CD4-positive, alpha-beta T cell (primary cell): ENCODE data around the gene ATP8B3. TPM values are rescaled to one million over a fixed set of nuclear protein-coding genes. Genes with fewer than 3 reads are reported as not detected.

Source experiments
- ATAC-seq: fragments of 200-7000 bp; cut with Tn5 transposase; one replicate; pipeline ENCODE4 v1.10.0; 2022; ENCODE audit warnings: mild to moderate bottlenecking; ENCODE audit not compliant: poor library complexity
- CTCF ChIA-PET: fragments of 350-600 bp; sonication (Branson Sonifier 250); formaldehyde crosslinking; loops from one replicate; lab custom pipeline; 2021; ENCODE audit warnings: antibody characterized with exemption, inconsistent platforms; lab: Charles Lee
- POLR2A ChIA-PET: fragments of 350-600 bp; sonication (Branson Sonifier 250); formaldehyde crosslinking; loops from one replicate; lab custom pipeline; 2021; ENCODE audit warnings: antibody characterized with exemption, inconsistent platforms; lab: Charles Lee
- DNase-seq, 14 experiments: peaks; one replicate each; pipeline ENCODE4 v3.0.0-alpha.2; 2013 to 2020; ENCODE audit warnings: mixed read lengths in 2 of 14
- H3K27ac ChIP-seq, 2 donors: one replicate each; pipeline versions ENCODE4 v1.5.1 to v1.7.0; 2013; ENCODE audit warnings: low read length in 2 of 2, low read depth in 1 of 2, mild to moderate bottlenecking in 1 of 2
- H3K27me3 ChIP-seq, 2 experiments: 1 replicate in 1 of 2; 2 replicates in 1 of 2; pipeline versions ENCODE4 v1.6.1 to v1.7.0; 2013; ENCODE audit warnings: low read length in 2 of 2, control low read depth in 1 of 2, mild to moderate bottlenecking in 1 of 2, moderate library complexity in 1 of 2; ENCODE audit not compliant: insufficient read depth in 2 of 2, control insufficient read depth in 1 of 2
- H3K36me3 ChIP-seq: one replicate; pipeline ENCODE4 v1.6.1; 2013; ENCODE audit warnings: low read length, control low read depth; ENCODE audit not compliant: insufficient read depth
- H3K4me1 ChIP-seq: one replicate; pipeline ENCODE4 v1.6.1; 2013; ENCODE audit warnings: low read length, control low read depth; ENCODE audit not compliant: insufficient read depth
- H3K4me3 ChIP-seq: one replicate; pipeline ENCODE4 v1.5.1; 2013; ENCODE audit warnings: mild to moderate bottlenecking, low read length, moderate library complexity
- H3K9me3 ChIP-seq, 2 experiments: 1 replicate in 1 of 2; 2 replicates in 1 of 2; pipeline versions ENCODE4 v1.6.1 to v1.7.0; 2013; ENCODE audit warnings: low read length in 2 of 2, mild to moderate bottlenecking in 2 of 2, control low read depth in 1 of 2, moderate library complexity in 1 of 2; ENCODE audit not compliant: control insufficient read depth in 1 of 2, insufficient read depth in 1 of 2
- H3K27ac Mint-ChIP-seq: one replicate; pipeline ENCODE4 v1.8.0; 2020; ENCODE audit warnings: mixed read lengths
- H3K27me3 Mint-ChIP-seq: one replicate; pipeline ENCODE4 v1.8.0; 2021; ENCODE audit warnings: mixed read lengths
- H3K36me3 Mint-ChIP-seq: one replicate; pipeline ENCODE4 v1.8.0; 2021; ENCODE audit warnings: low read depth, mixed read lengths
- H3K4me1 Mint-ChIP-seq: one replicate; pipeline ENCODE4 v1.8.0; 2021; ENCODE audit warnings: low read depth, mixed read lengths
- H3K4me3 Mint-ChIP-seq: one replicate; pipeline ENCODE4 v1.8.0; 2020; ENCODE audit warnings: mild to moderate bottlenecking, mixed read lengths
- H3K9me3 Mint-ChIP-seq: one replicate; pipeline ENCODE4 v1.8.0; 2020; ENCODE audit warnings: mixed read lengths
- intact Hi-C, 2 experiments: fragments of 100-400 bp; cut with DNase I in 1 of 2; cut with micrococcal nuclease in 1 of 2; formaldehyde crosslinking; loops; one replicate each; pipeline versions ENCODE4 v1.15.1 to v1.9.0; 2023 to 2025; cut with DNase I, micrococcal nuclease
- total RNA-seq, 174 experiments: library from RNA in 2 of 174; stranded (reverse) in 2 of 174; gene quantifications; one replicate each; pipeline ENCODE4 v1.2.3 and lab custom pipeline; 2021 to 2026
- TF ChIP-seq, protein P1 (sequence below): fragments of 200-600 bp; IDR thresholded peaks from one replicate; pipeline ENCODE4 v1.8.0; 2022; ENCODE audit warnings: antibody characterized with exemption, mild to moderate bottlenecking

Gene ATP8B3
- total RNA-seq, 2 experiments from 2014 or later, result 2.5 to 3.2 TPM

DNA sequence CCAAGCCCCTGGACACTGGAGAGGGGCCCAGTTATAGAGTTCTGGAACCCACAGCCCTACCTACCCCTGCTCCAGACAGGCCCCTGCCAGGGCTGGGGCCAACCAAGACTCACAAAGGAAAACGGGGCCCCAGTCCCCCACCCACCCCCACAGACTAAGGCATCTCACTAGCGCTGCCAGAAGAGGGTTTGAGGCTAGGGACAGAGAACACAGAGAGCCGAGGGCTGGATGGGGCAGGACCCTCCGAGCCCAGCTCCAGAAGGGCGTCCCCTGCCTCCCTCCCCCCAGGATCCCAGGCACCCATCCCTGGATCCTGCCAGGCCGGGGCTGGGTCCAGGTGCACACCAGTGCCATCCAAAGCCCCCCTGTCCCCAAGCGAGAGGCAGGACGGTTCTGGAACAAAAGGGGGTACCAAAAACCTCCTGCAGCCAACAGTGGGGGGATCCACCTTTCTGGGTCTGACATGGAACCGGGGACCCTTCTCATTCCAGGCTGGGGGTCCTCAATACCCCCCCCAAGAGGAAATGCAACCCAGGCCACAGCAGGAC is 40.6 kb upstream of the ATP8B3 start:
- intact Hi-C loops, result no loop called here
- peak overlapping the region; percentile 62 to 67 for H3K27ac ChIP-seq
- ChIA-PET POLR2A (interaction anchor here (1.5 kb wide), 1 partner anchor 24 kb away, joined by 6 read pairs; no protein-coding TSS in a partner anchor), CTCF (no interaction called here)
- no peaks in the 10 kb centered on the region for H3K36me3 ChIP-seq
- no peaks in the 10 kb centered on the region for H3K9me3 Mint-ChIP-seq
- H3K36me3 Mint-ChIP-seq, result peaks cover 10% of the 10 kb centered on the region
- no peaks in the 10 kb centered on the region for H3K27me3 Mint-ChIP-seq
- H3K27ac Mint-ChIP-seq, result peak overlapping the region; percentile 89
- peaks cover 58% of the 10 kb centered on the region for H3K4me1 Mint-ChIP-seq
- no peak for ATAC-seq
- H3K27me3 ChIP-seq, result no peaks in the 10 kb centered on the region
- TF ChIP-seq, protein P1, sequence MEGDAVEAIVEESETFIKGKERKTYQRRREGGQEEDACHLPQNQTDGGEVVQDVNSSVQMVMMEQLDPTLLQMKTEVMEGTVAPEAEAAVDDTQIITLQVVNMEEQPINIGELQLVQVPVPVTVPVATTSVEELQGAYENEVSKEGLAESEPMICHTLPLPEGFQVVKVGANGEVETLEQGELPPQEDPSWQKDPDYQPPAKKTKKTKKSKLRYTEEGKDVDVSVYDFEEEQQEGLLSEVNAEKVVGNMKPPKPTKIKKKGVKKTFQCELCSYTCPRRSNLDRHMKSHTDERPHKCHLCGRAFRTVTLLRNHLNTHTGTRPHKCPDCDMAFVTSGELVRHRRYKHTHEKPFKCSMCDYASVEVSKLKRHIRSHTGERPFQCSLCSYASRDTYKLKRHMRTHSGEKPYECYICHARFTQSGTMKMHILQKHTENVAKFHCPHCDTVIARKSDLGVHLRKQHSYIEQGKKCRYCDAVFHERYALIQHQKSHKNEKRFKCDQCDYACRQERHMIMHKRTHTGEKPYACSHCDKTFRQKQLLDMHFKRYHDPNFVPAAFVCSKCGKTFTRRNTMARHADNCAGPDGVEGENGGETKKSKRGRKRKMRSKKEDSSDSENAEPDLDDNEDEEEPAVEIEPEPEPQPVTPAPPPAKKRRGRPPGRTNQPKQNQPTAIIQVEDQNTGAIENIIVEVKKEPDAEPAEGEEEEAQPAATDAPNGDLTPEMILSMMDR, result no peak
- peak overlapping the region; percentile 38 for H3K4me3 ChIP-seq
- peaks cover 72% of the 10 kb centered on the region for H3K4me1 ChIP-seq
- peak overlapping the region; percentile 89 for H3K4me3 Mint-ChIP-seq
- peak in 1 of 14 experiments; percentile 24 for DNase-seq
- H3K9me3 ChIP-seq, result no peaks in the 10 kb centered on the region

DNA sequence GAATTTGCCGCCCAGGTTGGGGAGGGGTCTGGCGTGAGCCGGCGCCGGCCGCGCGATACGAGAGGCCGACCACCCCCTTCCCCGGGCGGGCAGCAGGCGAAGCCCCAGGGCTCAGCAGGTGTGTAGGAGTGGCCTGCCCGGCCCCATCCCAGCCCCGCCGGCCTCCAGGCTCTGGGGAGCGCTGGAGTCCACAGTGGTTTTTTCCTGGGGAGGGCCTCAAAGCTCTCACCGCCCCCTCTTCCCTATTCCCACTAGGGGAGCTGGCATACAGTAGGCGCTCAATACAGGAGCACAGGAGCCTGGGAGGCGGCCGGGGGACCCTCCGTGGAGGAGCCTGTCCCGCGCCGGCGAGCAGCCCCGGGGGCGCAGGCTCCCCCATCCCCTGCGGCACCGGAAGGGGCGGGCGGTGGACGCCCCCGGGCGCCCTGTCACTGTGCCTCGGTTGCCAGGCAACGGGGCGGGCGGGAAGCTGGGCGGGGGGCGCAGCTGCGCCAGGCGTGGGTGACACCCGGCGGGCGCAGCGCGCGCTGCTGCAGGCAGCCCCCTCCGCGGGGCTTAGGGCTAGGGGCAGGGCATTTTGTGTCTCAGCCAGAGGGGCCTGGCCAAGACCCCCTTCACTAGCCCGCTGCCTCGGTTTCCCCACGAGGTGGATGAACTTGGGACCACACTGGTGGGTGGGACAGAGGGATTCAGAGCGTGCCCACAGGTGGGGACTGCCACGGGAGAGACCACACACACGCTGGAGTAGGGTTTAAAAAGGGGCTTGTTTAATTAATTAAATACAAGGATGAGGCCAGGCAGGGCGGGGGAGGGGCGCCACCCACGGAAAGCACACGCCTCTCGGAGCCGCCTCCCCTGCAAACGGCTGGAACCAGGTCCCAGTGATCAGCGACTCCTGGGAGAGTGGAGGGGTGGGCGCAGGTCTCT is 39.8 kb upstream of the ATP8B3 start:
- ATAC-seq, result peak; percentile 14
- no peaks in the 10 kb centered on the region for H3K9me3 Mint-ChIP-seq
- TF ChIP-seq, protein P1, result no peak
- ChIA-PET POLR2A (interaction anchor here (1.5 kb wide), 1 partner anchor 25 kb away, joined by 6 read pairs; no protein-coding TSS in a partner anchor), CTCF (no interaction called here)
- peak overlapping the region; percentile 38 for H3K4me3 ChIP-seq
- no peaks in the 10 kb centered on the region for H3K36me3 ChIP-seq
- H3K36me3 Mint-ChIP-seq, result peaks cover 15% of the 10 kb centered on the region
- intact Hi-C loops, result no loop called here
- H3K9me3 ChIP-seq, result no peaks in the 10 kb centered on the region
- H3K27ac Mint-ChIP-seq, result peak overlapping the region; percentile 93
- H3K27ac ChIP-seq, result peak overlapping the region; percentile 67 to 70
- H3K4me1 Mint-ChIP-seq, result peaks cover 61% of the 10 kb centered on the region
- no peaks in the 10 kb centered on the region for H3K27me3 Mint-ChIP-seq
- peaks cover 72% of the 10 kb centered on the region for H3K4me1 ChIP-seq
- peak overlapping the region; percentile 65 for H3K4me3 Mint-ChIP-seq
- H3K27me3 ChIP-seq, result no peaks in the 10 kb centered on the region
- DNase-seq, result peak; percentile 35 to 87 (median 72)

DNA sequence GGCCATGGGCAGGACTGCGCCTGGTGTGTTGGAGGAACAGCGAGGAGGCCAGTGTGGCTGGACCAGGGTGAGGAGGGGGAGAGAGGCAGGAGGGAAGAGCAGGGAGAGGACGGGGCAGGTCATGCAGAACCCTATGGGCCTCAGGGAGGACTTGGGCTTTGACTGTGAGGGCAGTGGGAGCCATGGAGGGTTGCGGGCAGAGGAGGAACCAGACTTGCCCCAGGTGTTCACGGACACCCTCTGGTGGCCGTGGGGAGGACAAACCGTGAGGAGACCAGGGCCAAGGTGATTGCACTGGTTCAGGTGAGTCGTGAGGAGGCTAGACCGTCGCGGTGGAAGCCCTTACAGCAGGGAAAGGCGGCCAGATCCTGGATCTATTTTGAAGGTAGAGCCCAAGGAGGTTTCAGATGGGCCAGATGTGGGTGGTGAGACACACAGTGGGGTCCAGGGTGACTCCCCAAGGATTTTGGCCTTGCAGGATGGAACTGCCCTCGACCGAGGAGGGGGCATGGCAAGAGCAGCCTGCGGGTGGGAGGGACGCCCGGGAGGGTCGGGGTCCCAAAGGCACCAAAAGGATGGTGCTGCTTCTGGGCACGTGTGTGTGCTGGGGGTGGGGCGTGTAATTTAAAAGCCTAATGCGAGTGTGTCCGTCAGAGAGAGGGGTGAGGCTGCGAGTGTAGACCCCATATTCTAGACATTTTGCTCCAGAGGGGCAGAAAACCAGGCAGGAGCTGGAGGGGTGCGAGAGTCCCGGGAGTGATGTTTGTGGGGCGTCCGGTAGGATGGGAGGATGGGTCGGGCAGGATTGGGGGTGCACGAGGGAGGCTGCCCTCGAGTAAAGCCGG is 39.0 kb upstream of the ATP8B3 start:
- Histone ChIP-seq H3K9me3 (no peaks in the 10 kb centered on the region), H3K27ac (peak overlapping the region; percentile 67 to 70), H3K27me3 (no peaks in the 10 kb centered on the region), H3K4me1 (peaks cover 75% of the 10 kb centered on the region), H3K36me3 (no peaks in the 10 kb centered on the region), H3K4me3 (no peak overlapping the region)
- Mint-ChIP-seq H3K9me3 (no peaks in the 10 kb centered on the region), H3K27ac (peak overlapping the region; percentile 93), H3K36me3 (peaks cover 19% of the 10 kb centered on the region), H3K4me3 (peak overlapping the region; percentile 81), H3K4me1 (peaks cover 66% of the 10 kb centered on the region), H3K27me3 (no peaks in the 10 kb centered on the region)
- intact Hi-C loops, result no loop called here
- DNase-seq (peak in 2 of 14 experiments; percentile 43 to 67), ATAC-seq (no peak)
- ChIA-PET POLR2A (interaction anchor here (1.5 kb wide), 1 partner anchor 26 kb away, joined by 6 read pairs; no protein-coding TSS in a partner anchor), CTCF (no interaction called here)
- TF ChIP-seq, protein P1, result no peak
